ENCODE data around the gene SH3BGRL. TPM values are rescaled to one million over a fixed set of nuclear protein-coding genes. Genes with fewer than 3 reads are reported as not detected.

The SH3BGRL gene
- total RNA-seq, 1 experiment from 2014 or later, result 93.2 TPM

DNA sequence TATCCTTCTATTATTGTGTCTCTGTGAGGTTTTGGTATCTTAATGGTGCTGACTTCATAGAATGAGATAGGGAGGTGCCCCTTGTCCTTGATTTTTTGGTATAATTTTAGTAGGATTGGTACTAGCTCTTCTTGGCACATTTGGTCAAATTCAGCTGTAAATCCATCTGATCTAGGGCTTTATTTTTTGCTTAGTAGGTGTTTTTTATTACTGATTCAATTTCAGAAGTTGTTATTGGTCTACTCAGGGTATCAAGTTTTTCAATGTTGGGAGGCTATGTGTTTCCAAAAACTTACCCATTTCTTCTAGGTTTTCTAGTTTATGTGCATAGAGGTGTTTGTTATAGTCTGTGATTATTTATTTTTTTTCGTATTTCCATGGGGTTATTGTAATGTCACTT lies 103.3 kb downstream of the SH3BGRL start:
- Histone ChIP-seq H3K27me3 (ENCODE audit: control insufficient read depth, insufficient read depth, low read length) (no peaks in the 10 kb centered on the region), H3K36me3 (ENCODE audit: control insufficient read depth, insufficient read depth, low read length) (no peaks in the 10 kb centered on the region), H3K4me3 (ENCODE audit: low read depth in 2 of 2, low read length in 2 of 2) (no peak overlapping the region), H3K4me1 (ENCODE audit: control insufficient read depth, insufficient read depth, low read length) (no peaks in the 10 kb centered on the region), H3K27ac (ENCODE audit: low read length) (no peak overlapping the region), H3K9me3 (ENCODE audit: control insufficient read depth, insufficient read depth, low read depth, low read length) (no peaks in the 10 kb centered on the region)
- DNase-seq (ENCODE audit: low read depth, low spot score), result no peak
- ATAC-seq, result no peak
- CTCF ChIA-PET, result no interaction called here
- POLR2A ChIA-PET, result no interaction called here
- in situ Hi-C loops (cut with HindIII; ENCODE audit: low pct_unique_long_range_greater_than_20kb, low sequenced_read_pairs), result no loop called here
- BruUV-seq (replicated peaks), result no TSS peak
- intact Hi-C loops (cut with micrococcal nuclease; ENCODE audit: unreplicated experiment), result no loop called here
- TF ChIP-seq, protein P1, sequence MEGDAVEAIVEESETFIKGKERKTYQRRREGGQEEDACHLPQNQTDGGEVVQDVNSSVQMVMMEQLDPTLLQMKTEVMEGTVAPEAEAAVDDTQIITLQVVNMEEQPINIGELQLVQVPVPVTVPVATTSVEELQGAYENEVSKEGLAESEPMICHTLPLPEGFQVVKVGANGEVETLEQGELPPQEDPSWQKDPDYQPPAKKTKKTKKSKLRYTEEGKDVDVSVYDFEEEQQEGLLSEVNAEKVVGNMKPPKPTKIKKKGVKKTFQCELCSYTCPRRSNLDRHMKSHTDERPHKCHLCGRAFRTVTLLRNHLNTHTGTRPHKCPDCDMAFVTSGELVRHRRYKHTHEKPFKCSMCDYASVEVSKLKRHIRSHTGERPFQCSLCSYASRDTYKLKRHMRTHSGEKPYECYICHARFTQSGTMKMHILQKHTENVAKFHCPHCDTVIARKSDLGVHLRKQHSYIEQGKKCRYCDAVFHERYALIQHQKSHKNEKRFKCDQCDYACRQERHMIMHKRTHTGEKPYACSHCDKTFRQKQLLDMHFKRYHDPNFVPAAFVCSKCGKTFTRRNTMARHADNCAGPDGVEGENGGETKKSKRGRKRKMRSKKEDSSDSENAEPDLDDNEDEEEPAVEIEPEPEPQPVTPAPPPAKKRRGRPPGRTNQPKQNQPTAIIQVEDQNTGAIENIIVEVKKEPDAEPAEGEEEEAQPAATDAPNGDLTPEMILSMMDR (IDR thresholded peaks at IDR 0.05), result no peak
- TF ChIP-seq POLR2AphosphoS5 (IDR thresholded peaks at IDR 0.05; ENCODE audit: low read depth, low read length), result no peak
- no peak for TF ChIP-seq TCF7L2 (IDR thresholded peaks at IDR 0.05; ENCODE audit: low read depth, low read length)
- TF ChIP-seq SIN3A (IDR thresholded peaks at IDR 0.05; ENCODE audit: borderline replicate concordance, insufficient read depth, low read depth, low read length), result no peak

DNA sequence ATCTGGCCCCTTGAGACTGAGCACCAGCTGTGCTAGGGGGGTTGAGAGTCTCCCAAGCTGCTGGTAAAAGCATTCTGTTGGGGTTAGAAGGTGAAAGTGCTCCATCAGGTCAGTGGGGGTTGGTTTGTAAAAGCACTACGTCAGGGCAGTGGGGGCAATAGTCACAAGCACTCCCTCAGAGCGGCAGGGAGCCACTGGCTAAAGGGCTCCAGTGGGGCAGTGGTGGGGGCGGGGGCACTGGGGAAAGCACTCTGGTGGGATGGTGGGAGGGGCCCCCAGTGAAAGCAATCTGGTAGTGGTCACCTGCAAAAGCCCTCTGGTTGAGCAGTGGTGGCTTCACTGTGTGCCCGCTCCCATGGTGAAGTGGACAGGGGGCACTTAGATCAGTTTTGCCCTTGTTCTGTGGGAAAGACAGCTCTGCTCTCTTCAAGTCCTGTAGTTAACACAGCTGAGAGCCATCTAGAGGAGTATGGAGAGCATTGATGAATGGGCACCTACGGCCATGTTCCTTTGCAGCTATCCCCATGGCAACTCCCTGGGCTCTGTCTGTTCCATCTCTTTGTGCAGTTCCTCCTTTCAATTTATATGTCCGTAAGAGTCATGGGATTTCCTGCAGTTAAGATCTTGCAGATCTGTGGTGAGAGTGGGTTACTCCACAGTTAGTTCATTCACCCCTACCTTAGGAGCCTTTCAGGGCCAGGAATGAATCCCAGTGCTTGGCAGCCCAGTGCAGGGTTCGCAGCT lies 106.4 kb downstream of the SH3BGRL start:
- CTCF ChIA-PET, result no interaction called here

More for the DNA sequence above, 106.4 kb downstream of the SH3BGRL start:
- DNase-seq (ENCODE audit: low read depth, low spot score), result no peak
- no peaks in the 10 kb centered on the region for H3K4me1 ChIP-seq (ENCODE audit: control insufficient read depth, insufficient read depth, low read length)
- H3K4me3 ChIP-seq (ENCODE audit: low read depth in 2 of 2, low read length in 2 of 2), result no peak overlapping the region
- intact Hi-C loops (cut with micrococcal nuclease; ENCODE audit: unreplicated experiment), result no loop called here
- H3K27ac ChIP-seq (ENCODE audit: low read length), result no peak overlapping the region
- no peak for ATAC-seq
- no TSS peak for BruUV-seq (replicated peaks)
- in situ Hi-C loops (cut with HindIII; ENCODE audit: low pct_unique_long_range_greater_than_20kb, low sequenced_read_pairs), result no loop called here
- H3K27me3 ChIP-seq (ENCODE audit: control insufficient read depth, insufficient read depth, low read length), result no peaks in the 10 kb centered on the region
- TF ChIP-seq, protein P1 (IDR thresholded peaks at IDR 0.05), result no peak
- no peak for TF ChIP-seq POLR2AphosphoS5 (IDR thresholded peaks at IDR 0.05; ENCODE audit: low read depth, low read length)
- no peak for TF ChIP-seq SIN3A (IDR thresholded peaks at IDR 0.05; ENCODE audit: borderline replicate concordance, insufficient read depth, low read depth, low read length)
- TF ChIP-seq TCF7L2 (IDR thresholded peaks at IDR 0.05; ENCODE audit: low read depth, low read length), result no peak
- TF ChIP-seq, protein P2, sequence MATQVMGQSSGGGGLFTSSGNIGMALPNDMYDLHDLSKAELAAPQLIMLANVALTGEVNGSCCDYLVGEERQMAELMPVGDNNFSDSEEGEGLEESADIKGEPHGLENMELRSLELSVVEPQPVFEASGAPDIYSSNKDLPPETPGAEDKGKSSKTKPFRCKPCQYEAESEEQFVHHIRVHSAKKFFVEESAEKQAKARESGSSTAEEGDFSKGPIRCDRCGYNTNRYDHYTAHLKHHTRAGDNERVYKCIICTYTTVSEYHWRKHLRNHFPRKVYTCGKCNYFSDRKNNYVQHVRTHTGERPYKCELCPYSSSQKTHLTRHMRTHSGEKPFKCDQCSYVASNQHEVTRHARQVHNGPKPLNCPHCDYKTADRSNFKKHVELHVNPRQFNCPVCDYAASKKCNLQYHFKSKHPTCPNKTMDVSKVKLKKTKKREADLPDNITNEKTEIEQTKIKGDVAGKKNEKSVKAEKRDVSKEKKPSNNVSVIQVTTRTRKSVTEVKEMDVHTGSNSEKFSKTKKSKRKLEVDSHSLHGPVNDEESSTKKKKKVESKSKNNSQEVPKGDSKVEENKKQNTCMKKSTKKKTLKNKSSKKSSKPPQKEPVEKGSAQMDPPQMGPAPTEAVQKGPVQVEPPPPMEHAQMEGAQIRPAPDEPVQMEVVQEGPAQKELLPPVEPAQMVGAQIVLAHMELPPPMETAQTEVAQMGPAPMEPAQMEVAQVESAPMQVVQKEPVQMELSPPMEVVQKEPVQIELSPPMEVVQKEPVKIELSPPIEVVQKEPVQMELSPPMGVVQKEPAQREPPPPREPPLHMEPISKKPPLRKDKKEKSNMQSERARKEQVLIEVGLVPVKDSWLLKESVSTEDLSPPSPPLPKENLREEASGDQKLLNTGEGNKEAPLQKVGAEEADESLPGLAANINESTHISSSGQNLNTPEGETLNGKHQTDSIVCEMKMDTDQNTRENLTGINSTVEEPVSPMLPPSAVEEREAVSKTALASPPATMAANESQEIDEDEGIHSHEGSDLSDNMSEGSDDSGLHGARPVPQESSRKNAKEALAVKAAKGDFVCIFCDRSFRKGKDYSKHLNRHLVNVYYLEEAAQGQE (IDR thresholded peaks at IDR 0.05; ENCODE audit: insufficient read depth in 1 of 2, low read depth in 2 of 2, low read length in 1 of 2), result no peak
- no peaks in the 10 kb centered on the region for H3K9me3 ChIP-seq (ENCODE audit: control insufficient read depth, insufficient read depth, low read depth, low read length)
- POLR2A ChIA-PET, result no interaction called here
- H3K36me3 ChIP-seq (ENCODE audit: control insufficient read depth, insufficient read depth, low read length), result no peaks in the 10 kb centered on the region

Measured in Panc1 (cell line).